GM19324 (cell line): ENCODE measurements around the gene PRTFDC1.

Experiments
- ATAC-seq: cut with Tn5 transposase; IDR thresholded peaks from one replicate; pipeline ENCODE4 v1.9.1; 2021; ENCODE audit warnings: mild to moderate bottlenecking, moderate library complexity; ENCODE audit not compliant: unreplicated experiment, low FRiP score

The PRTFDC1 gene

DNA sequence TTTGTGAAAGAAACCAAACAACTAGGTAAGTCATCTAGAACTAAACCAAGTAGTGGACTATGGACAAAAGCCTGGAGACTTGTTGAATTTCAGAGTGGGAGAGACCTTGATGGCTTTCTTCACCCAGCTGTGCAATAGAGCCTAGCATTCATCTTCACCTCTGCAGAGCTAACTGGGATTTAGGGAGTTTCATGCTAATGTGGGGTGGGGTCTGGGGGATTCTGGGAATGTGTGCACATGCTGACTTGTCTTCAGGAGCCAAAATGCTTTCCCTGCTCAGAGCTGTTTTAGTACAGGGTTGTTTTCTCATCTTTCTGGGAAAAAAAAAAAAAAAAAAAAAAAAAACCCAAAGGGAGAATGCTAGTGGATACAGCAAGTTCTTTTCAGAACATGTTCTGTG, 147.4 kb downstream of the PRTFDC1 start:
- no peak for ATAC-seq

DNA sequence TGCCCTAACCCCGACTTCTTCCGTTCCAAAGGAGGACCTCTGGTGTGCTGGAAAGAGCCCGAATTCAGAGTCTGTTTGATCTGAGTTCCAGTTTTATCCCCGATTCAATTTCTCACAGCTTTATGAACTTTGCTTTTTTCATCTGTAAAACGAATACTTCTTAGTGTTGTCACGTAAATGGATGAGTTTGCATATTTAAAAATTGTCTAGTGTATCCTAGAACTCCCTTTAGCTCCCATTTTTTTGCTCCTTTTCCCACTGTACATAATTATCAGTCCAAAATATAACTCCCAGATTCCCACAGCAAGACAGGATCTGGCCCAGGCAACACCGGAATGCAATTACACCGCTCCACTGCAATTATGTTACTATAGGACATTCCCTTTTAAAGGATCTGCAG, 148.0 kb downstream of the PRTFDC1 start:
- ATAC-seq: no peak

DNA sequence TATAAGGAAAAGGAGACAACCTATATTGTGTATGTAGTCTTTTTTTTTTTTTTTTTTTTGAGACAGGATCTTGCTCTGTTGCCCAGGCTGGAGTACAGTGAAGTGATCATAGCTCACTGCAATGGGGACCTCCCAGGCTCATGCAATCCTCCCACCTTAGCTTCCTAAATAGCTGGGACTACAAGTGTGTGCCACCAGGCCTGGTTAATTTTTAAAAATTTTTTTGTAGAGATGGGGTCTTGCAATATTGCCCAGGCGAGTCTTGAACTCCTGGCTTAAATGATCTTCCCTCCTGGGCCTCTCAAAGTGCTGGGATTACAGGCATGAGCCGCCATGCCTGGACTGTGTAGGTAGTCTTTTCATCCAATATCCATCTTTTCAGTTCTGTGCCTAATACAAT, 150.0 kb downstream of the PRTFDC1 start:
- ATAC-seq: no peak

DNA sequence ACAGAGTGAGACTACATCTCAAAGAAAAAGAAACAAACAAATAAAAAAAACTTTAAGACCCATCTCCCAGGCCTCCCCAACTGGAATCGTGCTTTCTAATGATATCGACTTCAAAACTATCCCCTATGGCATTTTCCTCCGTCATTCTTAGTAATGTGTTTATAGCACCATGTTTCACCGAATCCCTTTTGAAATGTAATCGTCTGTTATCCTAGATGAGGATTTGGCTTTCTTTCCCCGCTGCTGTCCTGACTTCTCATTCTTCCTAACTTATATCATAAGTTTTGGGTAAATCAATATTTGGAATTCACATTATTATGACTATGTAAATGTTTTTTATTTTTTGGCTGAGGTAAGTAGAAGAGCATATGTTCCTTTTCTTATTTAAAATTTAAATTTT, 151.5 kb downstream of the PRTFDC1 start:
- no peak for ATAC-seq
